Measurements from ENCODE around the gene DPF3. TPM values are rescaled to one million over a fixed set of nuclear protein-coding genes. Genes with fewer than 3 reads are reported as not detected.

Gene DPF3
- total RNA-seq, 1 experiment from 2014 or later, result not detected

- CTCF ChIA-PET, result no interaction called here
- H3F3A ChIP-seq (ENCODE audit: insufficient read depth, low read depth), result no peaks in the 10 kb centered on the region
- no peaks in the 10 kb centered on the region for H3K9me2 ChIP-seq (ENCODE audit: insufficient read depth)
- no peaks in the 10 kb centered on the region for H3K9me3 ChIP-seq (ENCODE audit: insufficient read depth, low read depth)
- H2AFZ ChIP-seq, result no peak overlapping the region
- no peaks in the 10 kb centered on the region for H4K20me1 ChIP-seq (ENCODE audit: insufficient read depth)
- POLR2A ChIA-PET (ENCODE audit: unreplicated experiment), result no interaction called here
- H3K27ac ChIP-seq, result no peak overlapping the region
- intact Hi-C loops (cut with micrococcal nuclease; ENCODE audit: unreplicated experiment), result no loop called here
- no peaks in the 10 kb centered on the region for H3K4me1 ChIP-seq (replicated peaks; ENCODE audit: insufficient read depth)
- no peak overlapping the region for H3K4me3 ChIP-seq
- TF ChIP-seq EZH2 (IDR thresholded peaks at IDR 0.05; ENCODE audit: low read depth) (no peak), CTCF (conservative IDR thresholded peaks at IDR 0.05) (no peak)
- peaks cover 75% of the 10 kb centered on the region for H3K27me3 ChIP-seq (ENCODE audit: insufficient read depth, low read depth)
- no TSS peak for BruUV-seq (replicated peaks)
- no peaks in the 10 kb centered on the region for H3K79me2 ChIP-seq (ENCODE audit: low read depth)
- H3K4me2 ChIP-seq, result no peak overlapping the region
- DNase-seq, result no peak
- no peaks in the 10 kb centered on the region for H3K36me3 ChIP-seq (ENCODE audit: low read depth)
Measured at GRCh38 chr14:72887514-72887913, 6.4 kb downstream of the DPF3 start.

GRCh38 chr14:72884386-72884785, 9.5 kb downstream of the DPF3 start:
- H3K36me3 ChIP-seq (ENCODE audit: low read depth), result no peaks in the 10 kb centered on the region
- POLR2A ChIA-PET (ENCODE audit: unreplicated experiment), result no interaction called here
- no peaks in the 10 kb centered on the region for H3K9me3 ChIP-seq (ENCODE audit: insufficient read depth, low read depth)
- H4K20me1 ChIP-seq (ENCODE audit: insufficient read depth), result no peaks in the 10 kb centered on the region
- no peak for DNase-seq
- H2AFZ ChIP-seq, result no peak overlapping the region
- CTCF ChIA-PET, result no interaction called here
- intact Hi-C loops (cut with micrococcal nuclease; ENCODE audit: unreplicated experiment), result no loop called here
- TF ChIP-seq EZH2 (IDR thresholded peaks at IDR 0.05; ENCODE audit: low read depth) (no peak), CTCF (conservative IDR thresholded peaks at IDR 0.05) (no peak)
- H3K4me1 ChIP-seq (replicated peaks; ENCODE audit: insufficient read depth), result no peaks in the 10 kb centered on the region
- no peaks in the 10 kb centered on the region for H3K9me2 ChIP-seq (ENCODE audit: insufficient read depth)
- H3K27ac ChIP-seq, result no peak overlapping the region
- no peak overlapping the region for H3K4me2 ChIP-seq
- peaks cover 95% of the 10 kb centered on the region for H3K27me3 ChIP-seq (ENCODE audit: insufficient read depth, low read depth)
- no peaks in the 10 kb centered on the region for H3K79me2 ChIP-seq (ENCODE audit: low read depth)
- no peak overlapping the region for H3K4me3 ChIP-seq
- H3F3A ChIP-seq (ENCODE audit: insufficient read depth, low read depth), result no peaks in the 10 kb centered on the region
- BruUV-seq (replicated peaks), result no TSS peak

GRCh38 chr14:72883961-72884360, 9.9 kb downstream of the DPF3 start:
- H3K79me2 ChIP-seq (ENCODE audit: low read depth), result no peaks in the 10 kb centered on the region
- no peak overlapping the region for H2AFZ ChIP-seq
- no peak overlapping the region for H3K4me3 ChIP-seq
- DNase-seq, result no peak
- H3K9me2 ChIP-seq (ENCODE audit: insufficient read depth), result no peaks in the 10 kb centered on the region
- intact Hi-C loops (cut with micrococcal nuclease; ENCODE audit: unreplicated experiment), result no loop called here
- no peak overlapping the region for H3K27ac ChIP-seq
- ChIA-PET POLR2A (ENCODE audit: unreplicated experiment) (no interaction called here), CTCF (no interaction called here)
- BruUV-seq (replicated peaks), result no TSS peak
- no peaks in the 10 kb centered on the region for H3K9me3 ChIP-seq (ENCODE audit: insufficient read depth, low read depth)
- H3K36me3 ChIP-seq (ENCODE audit: low read depth), result no peaks in the 10 kb centered on the region
- H4K20me1 ChIP-seq (ENCODE audit: insufficient read depth), result no peaks in the 10 kb centered on the region
- TF ChIP-seq CTCF (conservative IDR thresholded peaks at IDR 0.05) (no peak), EZH2 (IDR thresholded peaks at IDR 0.05; ENCODE audit: low read depth) (no peak)
- no peaks in the 10 kb centered on the region for H3F3A ChIP-seq (ENCODE audit: insufficient read depth, low read depth)
- H3K4me1 ChIP-seq (replicated peaks; ENCODE audit: insufficient read depth), result no peaks in the 10 kb centered on the region
- H3K4me2 ChIP-seq, result no peak overlapping the region
- peaks cover 95% of the 10 kb centered on the region for H3K27me3 ChIP-seq (ENCODE audit: insufficient read depth, low read depth)
